HG03520 (cell line): ENCODE measurements around the gene PRR33.

Experiments
- ATAC-seq: cut with Tn5 transposase; IDR thresholded peaks from one replicate; pipeline ENCODE4 v1.9.1; 2021; ENCODE audit warnings: mild to moderate bottlenecking, moderate library complexity; ENCODE audit not compliant: unreplicated experiment

The PRR33 gene

GRCh38 chr11:1839204-1839923, 52.3 kb downstream of the PRR33 start:
- ATAC-seq: no peak

- ATAC-seq: no peak
Measured at GRCh38 chr11:1838426-1839144, 53.1 kb downstream of the PRR33 start, which contains the start of gene TNNI2. Gene TNNI2, plus strand, starts transcription at chr11:1838981. Its CDS starts 716 bp downstream, at chr11:1839697.
